Activated naive CD8-positive, alpha-beta T cell treated with anti-CD3 and anti-CD28 coated beads for 36 hours (primary cell): ENCODE results near the gene ARHGAP25. TPM values are rescaled to one million over a fixed set of nuclear protein-coding genes. Genes with fewer than 3 reads are reported as not detected.
A peak's percentile ranks its signal among the peaks of the same experiment; 100 is the strongest.

Experiments used
- DNase-seq: peaks from one replicate; pipeline ENCODE4 v3.0.0; 2021
- H3K27ac Mint-ChIP-seq: one replicate; pipeline ENCODE4 v1.8.0; 2022; ENCODE audit warnings: mild to moderate bottlenecking, moderate library complexity, mixed read lengths
- H3K27me3 Mint-ChIP-seq: one replicate; pipeline ENCODE4 v1.8.0; 2022; ENCODE audit warnings: mild to moderate bottlenecking, mixed read lengths
- H3K36me3 Mint-ChIP-seq: one replicate; pipeline ENCODE4 v1.8.0; 2021; ENCODE audit warnings: mild to moderate bottlenecking, mixed read lengths
- H3K4me1 Mint-ChIP-seq: one replicate; pipeline ENCODE4 v1.8.0; 2021; ENCODE audit warnings: mixed read lengths
- H3K4me3 Mint-ChIP-seq: one replicate; pipeline ENCODE4 v1.8.0; 2022; ENCODE audit warnings: mild to moderate bottlenecking, moderate library complexity, mixed read lengths
- H3K9me3 Mint-ChIP-seq: one replicate; pipeline ENCODE4 v1.8.0; 2022; ENCODE audit warnings: mixed read lengths
- total RNA-seq, 2 experiments: library from RNA; stranded (reverse); gene quantifications; one replicate each; pipeline ENCODE4 v1.2.3, GENCODE V29; 2021

The ARHGAP25 gene, protein sequence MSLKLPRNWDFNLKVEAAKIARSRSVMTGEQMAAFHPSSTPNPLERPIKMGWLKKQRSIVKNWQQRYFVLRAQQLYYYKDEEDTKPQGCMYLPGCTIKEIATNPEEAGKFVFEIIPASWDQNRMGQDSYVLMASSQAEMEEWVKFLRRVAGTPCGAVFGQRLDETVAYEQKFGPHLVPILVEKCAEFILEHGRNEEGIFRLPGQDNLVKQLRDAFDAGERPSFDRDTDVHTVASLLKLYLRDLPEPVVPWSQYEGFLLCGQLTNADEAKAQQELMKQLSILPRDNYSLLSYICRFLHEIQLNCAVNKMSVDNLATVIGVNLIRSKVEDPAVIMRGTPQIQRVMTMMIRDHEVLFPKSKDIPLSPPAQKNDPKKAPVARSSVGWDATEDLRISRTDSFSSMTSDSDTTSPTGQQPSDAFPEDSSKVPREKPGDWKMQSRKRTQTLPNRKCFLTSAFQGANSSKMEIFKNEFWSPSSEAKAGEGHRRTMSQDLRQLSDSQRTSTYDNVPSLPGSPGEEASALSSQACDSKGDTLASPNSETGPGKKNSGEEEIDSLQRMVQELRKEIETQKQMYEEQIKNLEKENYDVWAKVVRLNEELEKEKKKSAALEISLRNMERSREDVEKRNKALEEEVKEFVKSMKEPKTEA
- total RNA-seq = 10 to 100 TPM; 47.4 to 51.0 TPM

DNA sequence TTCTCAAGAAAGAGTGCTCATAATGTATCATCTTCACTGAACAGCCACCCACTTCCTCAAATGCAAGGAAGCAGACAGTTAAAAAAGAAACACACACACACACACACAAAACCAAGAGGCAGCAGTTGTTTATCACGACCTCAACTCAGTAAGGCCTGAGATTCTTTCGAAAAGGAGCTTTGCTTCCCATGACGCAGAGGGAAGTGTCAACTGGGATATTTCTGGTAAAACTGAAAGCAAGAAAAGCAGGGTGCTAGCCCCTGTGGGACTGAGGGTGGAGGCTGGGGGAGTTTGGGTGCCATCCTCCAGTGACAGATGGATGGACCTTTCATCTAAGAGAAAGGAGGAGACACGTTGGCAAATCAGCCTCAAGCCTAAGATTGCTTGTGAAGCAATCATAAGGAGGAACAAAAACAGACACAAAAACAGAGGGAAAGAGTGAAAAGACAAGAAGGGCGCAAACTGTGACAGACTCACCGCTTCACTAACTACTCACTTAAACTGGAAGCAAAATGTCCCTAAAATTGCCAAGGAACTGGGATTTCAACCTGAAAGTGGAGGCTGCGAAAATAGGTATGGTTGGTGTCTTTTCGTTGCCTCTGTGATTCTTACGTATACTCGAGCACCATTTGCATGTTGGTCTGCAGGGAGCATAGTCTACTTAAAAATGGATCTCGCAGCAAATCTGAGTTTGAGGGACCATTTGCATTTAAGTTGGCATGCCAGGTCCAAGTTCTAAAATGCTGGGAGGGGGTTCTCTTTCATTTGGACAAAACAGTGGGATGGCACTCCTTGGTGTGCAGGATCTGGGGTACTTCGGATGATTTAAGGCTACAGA, at the start of gene ARHGAP25:
ARHGAP25 (plus strand) TSS at position 124 of the 838 bp plus-strand sequence; CDS start at position 513, 389 bp downstream.
- DNase-seq = peak; percentile 61
- Mint-ChIP-seq H3K4me1 (peaks cover 30% of the 10 kb centered on the region), H3K36me3 (peaks cover 12% of the 10 kb centered on the region), H3K27me3 (no peaks in the 10 kb centered on the region), H3K27ac (no peak within 1 kb of the TSS), H3K9me3 (no peaks in the 10 kb centered on the region), H3K4me3 (no peak within 1 kb of the TSS)

GRCh38 chr2:68686178-68686577, 48.4 kb upstream of the ARHGAP25 start:
- no peak for DNase-seq

DNA sequence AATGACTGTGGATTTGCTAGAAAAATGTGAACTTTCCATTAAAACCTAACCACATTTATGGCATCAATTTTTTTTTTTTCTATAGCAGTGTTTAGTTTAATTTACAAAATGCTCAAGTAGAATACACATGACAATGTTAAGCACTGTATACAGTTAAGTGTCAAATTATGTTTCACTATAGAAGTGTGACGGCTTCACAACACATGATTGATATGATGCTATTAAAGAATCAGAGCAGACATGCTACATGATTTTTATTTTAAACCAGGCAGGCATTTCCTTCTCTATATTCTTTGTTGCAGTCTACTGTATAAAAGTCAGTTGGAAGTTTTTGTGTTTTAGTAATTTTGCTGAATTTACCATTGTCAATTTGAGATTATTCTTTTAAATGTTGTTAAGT, 47.6 kb upstream of the ARHGAP25 start:
- Mint-ChIP-seq H3K36me3 (peaks cover 11% of the 10 kb centered on the region), H3K4me3 (no peak overlapping the region), H3K9me3 (peaks cover 1% of the 10 kb centered on the region), H3K27ac (no peak overlapping the region), H3K27me3 (peaks cover 14% of the 10 kb centered on the region), H3K4me1 (peaks cover 32% of the 10 kb centered on the region)
- no peak for DNase-seq

More at GRCh38 chr2:68686178-68686577, 48.4 kb upstream of the ARHGAP25 start:
- Mint-ChIP-seq H3K4me1 (peaks cover 29% of the 10 kb centered on the region), H3K4me3 (no peak overlapping the region), H3K27ac (no peak overlapping the region), H3K27me3 (peaks cover 13% of the 10 kb centered on the region), H3K36me3 (peaks cover 5% of the 10 kb centered on the region), H3K9me3 (peaks cover 1% of the 10 kb centered on the region)

DNA sequence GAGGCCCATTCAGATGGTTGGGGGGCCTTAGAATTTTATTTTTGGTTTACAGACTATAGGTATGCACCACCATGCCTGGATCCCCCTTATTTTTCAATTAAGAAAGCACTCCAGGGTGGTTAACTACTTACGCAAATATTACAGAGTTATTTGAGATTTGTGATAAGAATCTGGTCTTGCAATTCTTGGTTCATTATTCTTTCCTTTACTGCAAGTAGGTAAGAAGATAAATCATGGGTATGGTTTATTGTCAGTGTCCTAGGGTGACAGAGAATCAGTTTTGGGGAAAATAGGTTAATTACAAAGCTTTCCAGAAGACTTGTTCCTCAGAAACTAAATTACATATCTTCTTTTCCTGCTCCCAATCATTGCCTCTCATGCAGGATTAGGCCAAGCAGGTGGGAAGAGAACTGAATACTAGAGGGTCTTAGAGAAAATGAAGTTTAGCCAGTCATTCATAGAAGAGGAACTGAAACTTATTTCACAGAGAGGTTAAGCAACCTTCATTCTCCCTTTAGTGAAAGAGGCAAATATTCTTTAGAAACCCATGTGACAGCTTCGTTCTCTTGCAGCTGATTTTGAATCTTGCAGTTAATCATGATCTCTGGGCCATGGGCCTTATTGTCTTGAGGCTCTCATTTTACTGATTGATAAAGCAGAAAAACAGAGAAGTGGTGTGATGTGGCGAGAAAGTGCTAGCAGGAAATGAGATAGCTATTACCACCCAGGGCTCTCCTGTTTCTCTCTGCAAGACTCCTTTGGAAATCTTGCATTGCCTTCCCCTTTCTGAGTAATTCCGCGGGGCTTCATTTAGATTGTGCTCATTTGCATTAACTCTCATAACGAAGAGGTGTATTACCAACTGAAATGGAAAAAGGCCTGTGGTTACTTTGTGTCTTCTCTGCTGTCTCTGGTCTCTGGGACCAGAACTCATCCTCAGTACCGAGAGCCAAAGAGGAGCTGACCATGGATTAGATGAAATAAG, 44.8 kb upstream of the ARHGAP25 start:
- peaks cover 33% of the 10 kb centered on the region for H3K4me1 Mint-ChIP-seq
- DNase-seq = peak; percentile 26
- peaks cover 14% of the 10 kb centered on the region for H3K36me3 Mint-ChIP-seq
- peaks cover 1% of the 10 kb centered on the region for H3K9me3 Mint-ChIP-seq
- peak overlapping the region; percentile 86 for H3K27ac Mint-ChIP-seq
- peak overlapping the region; percentile 11 for H3K4me3 Mint-ChIP-seq
- H3K27me3 Mint-ChIP-seq = peaks cover 11% of the 10 kb centered on the region

- Mint-ChIP-seq H3K4me1 (peaks cover 32% of the 10 kb centered on the region), H3K9me3 (peaks cover 3% of the 10 kb centered on the region), H3K27me3 (peaks cover 11% of the 10 kb centered on the region), H3K4me3 (no peak overlapping the region), H3K36me3 (peaks cover 14% of the 10 kb centered on the region), H3K27ac (no peak overlapping the region)
- DNase-seq = no peak
Measured at GRCh38 chr2:68690851-68691250, 43.8 kb upstream of the ARHGAP25 start.

DNA sequence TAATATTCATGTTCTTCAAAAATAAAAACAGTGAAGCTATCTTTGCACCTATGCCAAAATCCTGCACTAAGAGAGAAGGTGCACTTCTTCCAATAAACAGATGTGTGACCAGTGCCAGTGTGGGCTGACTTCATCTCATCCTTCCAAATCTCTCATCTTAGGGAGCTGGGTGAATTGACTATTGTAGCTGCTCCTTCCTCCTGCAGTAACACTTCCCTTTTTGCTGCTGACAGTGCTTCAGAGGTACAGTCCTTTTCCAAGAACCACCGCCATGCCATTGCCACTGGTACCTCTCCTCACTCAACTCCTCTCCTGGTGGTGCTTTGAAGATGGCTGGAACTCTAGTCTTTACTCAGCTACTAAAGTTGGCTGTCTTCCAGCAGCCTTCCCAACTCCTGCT, 42.1 kb upstream of the ARHGAP25 start:
- Mint-ChIP-seq H3K9me3 (peaks cover 2% of the 10 kb centered on the region), H3K27me3 (peaks cover 15% of the 10 kb centered on the region), H3K36me3 (peaks cover 14% of the 10 kb centered on the region), H3K27ac (no peak overlapping the region), H3K4me3 (no peak overlapping the region), H3K4me1 (peaks cover 30% of the 10 kb centered on the region)
- DNase-seq = no peak

DNA sequence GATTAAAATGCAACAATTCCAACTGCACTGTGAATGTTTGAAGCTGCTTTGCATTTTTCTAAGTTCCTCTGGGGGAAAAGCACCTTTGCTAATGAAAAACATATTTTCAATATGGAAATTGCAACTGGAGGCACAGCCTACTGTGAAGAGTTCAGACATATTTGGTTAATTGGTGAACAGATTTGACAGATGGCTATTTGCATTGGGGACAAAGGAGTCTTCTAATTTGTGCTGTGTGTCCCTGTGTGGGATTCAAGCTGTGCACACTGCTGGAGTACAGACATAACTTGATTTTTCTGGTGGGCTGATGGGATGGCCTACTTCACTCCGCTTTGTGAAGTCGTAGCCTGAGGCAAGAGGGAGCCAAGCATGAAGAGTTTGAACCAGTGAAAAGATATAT, 40.7 kb upstream of the ARHGAP25 start:
- H3K27ac Mint-ChIP-seq = no peak overlapping the region
- peaks cover 15% of the 10 kb centered on the region for H3K27me3 Mint-ChIP-seq
- peaks cover 2% of the 10 kb centered on the region for H3K9me3 Mint-ChIP-seq
- peaks cover 28% of the 10 kb centered on the region for H3K4me1 Mint-ChIP-seq
- H3K4me3 Mint-ChIP-seq = no peak overlapping the region
- DNase-seq = no peak
- peaks cover 8% of the 10 kb centered on the region for H3K36me3 Mint-ChIP-seq

DNA sequence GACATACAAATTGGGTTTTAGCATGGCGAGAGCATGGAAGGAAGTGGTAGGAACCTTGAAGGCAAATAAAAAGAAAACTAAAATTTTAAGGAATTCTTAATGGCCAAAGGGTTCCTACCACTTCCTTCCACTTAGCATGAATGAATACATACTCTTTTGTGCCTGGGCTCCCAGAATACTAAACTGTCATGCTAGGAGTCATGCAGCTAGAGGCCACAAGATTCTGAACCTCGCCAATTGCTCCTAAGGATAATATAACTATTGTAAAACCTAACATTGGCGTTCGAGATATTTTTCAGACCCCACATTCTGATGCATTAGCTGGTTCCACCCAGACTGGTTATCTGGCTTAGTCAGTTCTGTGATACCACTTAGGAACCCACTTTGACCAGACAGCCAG, 38.6 kb upstream of the ARHGAP25 start:
- no peak for DNase-seq
- peaks cover 8% of the 10 kb centered on the region for H3K4me1 Mint-ChIP-seq
- peaks cover 15% of the 10 kb centered on the region for H3K27me3 Mint-ChIP-seq
- no peak overlapping the region for H3K27ac Mint-ChIP-seq
- H3K36me3 Mint-ChIP-seq = peaks cover 12% of the 10 kb centered on the region
- H3K9me3 Mint-ChIP-seq = peaks cover 16% of the 10 kb centered on the region
- no peak overlapping the region for H3K4me3 Mint-ChIP-seq

DNA sequence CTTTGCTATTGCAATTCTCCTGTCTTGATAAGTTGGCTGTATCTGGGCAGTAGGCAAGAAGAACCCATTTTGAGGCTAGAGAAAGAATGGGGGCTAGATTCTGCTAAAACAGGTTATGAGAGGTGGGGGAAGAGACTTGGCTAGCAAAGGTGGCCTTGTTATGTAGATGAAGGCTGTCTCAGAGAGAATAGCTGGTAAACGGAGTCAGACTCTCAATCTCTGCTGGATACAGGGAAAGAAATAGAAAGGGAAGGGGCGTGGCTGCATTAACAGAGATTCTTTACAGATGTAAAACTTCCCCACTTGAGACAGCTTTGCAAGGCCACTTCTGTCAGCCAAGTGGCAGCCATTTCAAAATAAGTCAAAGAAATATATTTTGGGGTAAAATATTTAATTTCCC, 38.1 kb upstream of the ARHGAP25 start:
- peaks cover 16% of the 10 kb centered on the region for H3K9me3 Mint-ChIP-seq
- peaks cover 5% of the 10 kb centered on the region for H3K4me1 Mint-ChIP-seq
- no peak overlapping the region for H3K27ac Mint-ChIP-seq
- peaks cover 11% of the 10 kb centered on the region for H3K36me3 Mint-ChIP-seq
- H3K27me3 Mint-ChIP-seq = peaks cover 14% of the 10 kb centered on the region
- no peak overlapping the region for H3K4me3 Mint-ChIP-seq
- DNase-seq = no peak

GRCh38 chr2:68698567-68699377, 35.8 kb upstream of the ARHGAP25 start:
- H3K36me3 Mint-ChIP-seq = peaks cover 7% of the 10 kb centered on the region
- peaks cover 16% of the 10 kb centered on the region for H3K9me3 Mint-ChIP-seq
- DNase-seq = no peak
- H3K4me3 Mint-ChIP-seq = no peak overlapping the region
- peaks cover 7% of the 10 kb centered on the region for H3K4me1 Mint-ChIP-seq
- peaks cover 8% of the 10 kb centered on the region for H3K27me3 Mint-ChIP-seq
- H3K27ac Mint-ChIP-seq = no peak overlapping the region

- Mint-ChIP-seq H3K9me3 (peaks cover 15% of the 10 kb centered on the region), H3K4me1 (peaks cover 12% of the 10 kb centered on the region), H3K27ac (no peak overlapping the region), H3K27me3 (peaks cover 4% of the 10 kb centered on the region), H3K36me3 (peaks cover 6% of the 10 kb centered on the region), H3K4me3 (no peak overlapping the region)
- no peak for DNase-seq
Measured at GRCh38 chr2:68700560-68700959, 34.1 kb upstream of the ARHGAP25 start.

DNA sequence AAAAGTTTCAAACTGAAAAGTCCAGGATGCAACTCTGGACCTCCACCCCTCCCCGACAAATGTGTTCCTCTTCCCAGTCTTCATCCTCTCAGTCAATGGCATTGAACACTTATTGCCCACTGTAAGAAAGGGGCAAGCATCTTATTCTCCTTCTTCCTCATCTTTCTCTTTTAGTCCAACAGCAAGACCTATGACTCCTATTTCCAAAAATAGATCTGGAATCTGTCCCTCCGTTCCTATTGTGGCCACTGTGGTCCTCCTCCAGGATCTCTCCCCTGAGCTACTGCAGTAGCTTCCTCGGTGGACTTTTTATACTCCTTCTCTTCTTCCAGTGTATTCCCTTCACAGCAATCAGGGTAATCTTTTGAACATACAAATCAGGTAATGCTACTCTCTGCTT, 28.0 kb upstream of the ARHGAP25 start:
- Mint-ChIP-seq H3K27ac (no peak overlapping the region), H3K9me3 (no peaks in the 10 kb centered on the region), H3K36me3 (peaks cover 2% of the 10 kb centered on the region), H3K4me3 (no peak overlapping the region), H3K4me1 (peaks cover 24% of the 10 kb centered on the region), H3K27me3 (no peaks in the 10 kb centered on the region)
- no peak for DNase-seq

DNA sequence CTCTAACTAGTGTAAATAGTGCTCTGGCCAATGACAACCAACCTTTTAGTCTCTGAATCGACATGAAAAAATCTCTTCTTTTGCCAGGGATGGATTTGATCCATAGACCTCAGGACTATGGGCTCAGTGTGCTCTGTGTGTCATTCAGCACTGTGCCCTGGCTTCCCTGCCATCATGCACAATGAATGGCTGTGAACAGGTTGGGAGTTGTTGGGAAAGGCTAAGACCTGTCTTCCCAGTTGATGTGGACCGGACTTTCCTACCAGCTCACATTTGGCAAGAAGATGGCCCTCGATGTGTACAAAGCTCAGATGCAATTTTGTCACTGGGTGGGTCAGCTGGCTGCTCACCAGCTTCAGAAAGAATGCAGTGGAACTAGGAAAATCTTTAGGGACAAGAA, 26.0 kb upstream of the ARHGAP25 start:
- Mint-ChIP-seq H3K36me3 (no peaks in the 10 kb centered on the region), H3K27me3 (no peaks in the 10 kb centered on the region), H3K27ac (no peak overlapping the region), H3K4me1 (peaks cover 20% of the 10 kb centered on the region), H3K9me3 (no peaks in the 10 kb centered on the region), H3K4me3 (no peak overlapping the region)
- DNase-seq = no peak
